Measurements from ENCODE around the gene KDF1. TPM values are rescaled to one million over a fixed set of nuclear protein-coding genes. Genes with fewer than 3 reads are reported as not detected.

The KDF1 gene
- total and polyA plus RNA-seq, 2 experiments from 2014 or later = 13.6 to 21.1 TPM

- Histone ChIP-seq H3K27me3 (ENCODE audit: insufficient read depth) (no peaks in the 10 kb centered on the region), H3K9me2 (ENCODE audit: insufficient read depth) (no peaks in the 10 kb centered on the region), H3K4me2 (peak within 1 kb of the TSS; percentile 99), H3K4me1 (ENCODE audit: insufficient read depth) (peaks cover 42% of the 10 kb centered on the region), H3F3A (replicated peaks; ENCODE audit: low read depth) (peaks cover 31% of the 10 kb centered on the region), H3K36me3 (ENCODE audit: insufficient read depth) (peaks cover 10% of the 10 kb centered on the region; the same call in 1 of the 2 replicates), H3K27ac (ENCODE audit: low read depth) (peak within 1 kb of the TSS; percentile 98), H4K20me1 (replicated peaks; ENCODE audit: insufficient read depth) (peaks cover 20% of the 10 kb centered on the region), H2AFZ (peak within 1 kb of the TSS; percentile 96), H3K79me2 (replicated peaks; ENCODE audit: insufficient read depth) (peaks cover 43% of the 10 kb centered on the region), H3K4me3 (peak within 1 kb of the TSS; percentile 94)
- DNase-seq (ENCODE audit: low spot score) = peak; percentile 91
- peaks cover 46% of the 10 kb centered on the region for H3K4me1 Mint-ChIP-seq
- ATAC-seq = peak; percentile 46
- peaks cover 31% of the 10 kb centered on the region for H3K36me3 Mint-ChIP-seq (ENCODE audit: low read depth)
- H3K27ac Mint-ChIP-seq = 0 out of 2 replicates have a peak within 1 kb of the TSS, but pooled peaks have one; percentile 16
- H3K9me3 Mint-ChIP-seq = peaks cover 3% of the 10 kb centered on the region; the same call in 1 of the 3 replicates
- no peak for TF ChIP-seq ZNF114 (CRISPR knock-in tag; IDR thresholded peaks at IDR 0.05)
- peak; percentile 99 for TF ChIP-seq POLR2AphosphoS5 (IDR thresholded peaks at IDR 0.05; ENCODE audit: low read depth)
- no peak for TF ChIP-seq NANOG (IDR thresholded peaks at IDR 0.05; ENCODE audit: borderline replicate concordance)
- no peak for TF ChIP-seq STAT1 (IDR thresholded peaks at IDR 0.05; ENCODE audit: unreplicated experiment)
- TF ChIP-seq CREB1 (CRISPR knock-in tag; IDR thresholded peaks at IDR 0.05; ENCODE audit: low read depth) = peak; percentile 46
- TF ChIP-seq, protein P1, sequence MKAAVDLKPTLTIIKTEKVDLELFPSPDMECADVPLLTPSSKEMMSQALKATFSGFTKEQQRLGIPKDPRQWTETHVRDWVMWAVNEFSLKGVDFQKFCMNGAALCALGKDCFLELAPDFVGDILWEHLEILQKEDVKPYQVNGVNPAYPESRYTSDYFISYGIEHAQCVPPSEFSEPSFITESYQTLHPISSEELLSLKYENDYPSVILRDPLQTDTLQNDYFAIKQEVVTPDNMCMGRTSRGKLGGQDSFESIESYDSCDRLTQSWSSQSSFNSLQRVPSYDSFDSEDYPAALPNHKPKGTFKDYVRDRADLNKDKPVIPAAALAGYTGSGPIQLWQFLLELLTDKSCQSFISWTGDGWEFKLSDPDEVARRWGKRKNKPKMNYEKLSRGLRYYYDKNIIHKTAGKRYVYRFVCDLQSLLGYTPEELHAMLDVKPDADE (IDR thresholded peaks at IDR 0.05) = peak; percentile 51; the same call in 1 of the 2 replicates
- no peak for TF ChIP-seq JUNB (IDR thresholded peaks at IDR 0.05; ENCODE audit: unreplicated experiment)
- TF ChIP-seq, protein P2, sequence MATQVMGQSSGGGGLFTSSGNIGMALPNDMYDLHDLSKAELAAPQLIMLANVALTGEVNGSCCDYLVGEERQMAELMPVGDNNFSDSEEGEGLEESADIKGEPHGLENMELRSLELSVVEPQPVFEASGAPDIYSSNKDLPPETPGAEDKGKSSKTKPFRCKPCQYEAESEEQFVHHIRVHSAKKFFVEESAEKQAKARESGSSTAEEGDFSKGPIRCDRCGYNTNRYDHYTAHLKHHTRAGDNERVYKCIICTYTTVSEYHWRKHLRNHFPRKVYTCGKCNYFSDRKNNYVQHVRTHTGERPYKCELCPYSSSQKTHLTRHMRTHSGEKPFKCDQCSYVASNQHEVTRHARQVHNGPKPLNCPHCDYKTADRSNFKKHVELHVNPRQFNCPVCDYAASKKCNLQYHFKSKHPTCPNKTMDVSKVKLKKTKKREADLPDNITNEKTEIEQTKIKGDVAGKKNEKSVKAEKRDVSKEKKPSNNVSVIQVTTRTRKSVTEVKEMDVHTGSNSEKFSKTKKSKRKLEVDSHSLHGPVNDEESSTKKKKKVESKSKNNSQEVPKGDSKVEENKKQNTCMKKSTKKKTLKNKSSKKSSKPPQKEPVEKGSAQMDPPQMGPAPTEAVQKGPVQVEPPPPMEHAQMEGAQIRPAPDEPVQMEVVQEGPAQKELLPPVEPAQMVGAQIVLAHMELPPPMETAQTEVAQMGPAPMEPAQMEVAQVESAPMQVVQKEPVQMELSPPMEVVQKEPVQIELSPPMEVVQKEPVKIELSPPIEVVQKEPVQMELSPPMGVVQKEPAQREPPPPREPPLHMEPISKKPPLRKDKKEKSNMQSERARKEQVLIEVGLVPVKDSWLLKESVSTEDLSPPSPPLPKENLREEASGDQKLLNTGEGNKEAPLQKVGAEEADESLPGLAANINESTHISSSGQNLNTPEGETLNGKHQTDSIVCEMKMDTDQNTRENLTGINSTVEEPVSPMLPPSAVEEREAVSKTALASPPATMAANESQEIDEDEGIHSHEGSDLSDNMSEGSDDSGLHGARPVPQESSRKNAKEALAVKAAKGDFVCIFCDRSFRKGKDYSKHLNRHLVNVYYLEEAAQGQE (IDR thresholded peaks at IDR 0.05; ENCODE audit: unreplicated experiment) = no peak
- peak within 1 kb of the TSS; percentile 89 for H3K4me3 Mint-ChIP-seq
- H3K27me3 Mint-ChIP-seq (ENCODE audit: insufficient read depth, low read depth, poor library complexity) = peaks cover 41% of the 10 kb centered on the region
Measured at GRCh38 chr1:26993237-26994019, 33.2 kb upstream of the KDF1 start, which contains the start of gene TRNP1. TRNP1 (plus strand) TSS chr1:26993692; CDS start chr1:26993787, 95 bp downstream.
